Choroid plexus epithelial cell (primary cell): ENCODE measurements around the gene SAP30L.

Source experiments
- DNase-seq: peaks from one replicate; pipeline ENCODE4 v3.0.0-alpha.2; 2010; ENCODE audit warnings: low read depth
- H3K4me3 ChIP-seq: 2 replicates; pipeline ENCODE4 v1.5.1; 2011; ENCODE audit warnings: low read depth, mild to moderate bottlenecking, control low read depth, low read length, moderate library complexity
- CTCF ChIP-seq: conservative IDR thresholded peaks from 2 replicates; pipeline ENCODE4 v1.5.1; 2011; ENCODE audit warnings: low read depth, mild to moderate bottlenecking, control low read depth, inconsistent platforms, low read length, moderate library complexity

The SAP30L gene

GRCh38 chr5:154445422-154446194, at the start of gene SAP30L:
TSS of gene SAP30L (plus strand) at chr5:154445997. CDS start at chr5:154446605, 608 bp downstream.
- H3K4me3 ChIP-seq, result peak within 1 kb of the TSS; percentile 94
- no peak for TF ChIP-seq CTCF
- DNase-seq, result peak; percentile 93

- no peak for DNase-seq
- no peak for TF ChIP-seq CTCF
- no peak overlapping the region for H3K4me3 ChIP-seq
Observed at GRCh38 chr5:154396128-154396527, 49.7 kb upstream of the SAP30L start.

GRCh38 chr5:154397652-154398406, 48.0 kb upstream of the SAP30L start:
- TF ChIP-seq CTCF, result no peak
- no peak overlapping the region for H3K4me3 ChIP-seq
- no peak for DNase-seq

- DNase-seq, result no peak
- no peak overlapping the region for H3K4me3 ChIP-seq
- TF ChIP-seq CTCF, result no peak
Observed at GRCh38 chr5:154400678-154401077, 45.1 kb upstream of the SAP30L start.

- no peak overlapping the region for H3K4me3 ChIP-seq
- no peak for TF ChIP-seq CTCF
- DNase-seq, result no peak
Observed at GRCh38 chr5:154401355-154401754, 44.4 kb upstream of the SAP30L start.

- DNase-seq, result no peak
- no peak overlapping the region for H3K4me3 ChIP-seq
- no peak for TF ChIP-seq CTCF
Observed at GRCh38 chr5:154401931-154402330, 43.9 kb upstream of the SAP30L start.
